Naive B cell (primary cell): Measurements from ENCODE around the gene PPP1R12B. TPM values are rescaled to one million over a fixed set of nuclear protein-coding genes. Genes with fewer than 3 reads are reported as not detected.
"Not testable (repeated sequence)": the region's sequence is repeated elsewhere in the genome, so short reads cannot be mapped to it uniquely, and the experiment has no call there.

Experiments used
- ATAC-seq, 2 donors: fragments of 150-1000 bp; cut with Tn5 transposase; 2 replicates each; pipeline ENCODE4 v1.10.0; 2021; ENCODE audit warnings: low read depth in 2 of 2, mild to moderate bottlenecking in 2 of 2, moderate library complexity in 2 of 2
- DNase-seq: peaks from one replicate; pipeline ENCODE4 v3.0.0; 2022
- H3K27ac Mint-ChIP-seq, 6 donors: one replicate each; pipeline ENCODE4 v1.8.0; 2020 to 2022; ENCODE audit warnings: mild to moderate bottlenecking in 6 of 6, mixed read lengths in 6 of 6, moderate library complexity in 5 of 6, inconsistent platforms in 2 of 6
- H3K27me3 Mint-ChIP-seq, 3 donors: one replicate each; pipeline ENCODE4 v1.8.0; 2021 to 2022; ENCODE audit warnings: mixed read lengths in 3 of 3, mild to moderate bottlenecking in 1 of 3
- H3K36me3 Mint-ChIP-seq, 2 donors: one replicate each; pipeline ENCODE4 v1.8.0; 2020 to 2022; ENCODE audit warnings: mixed read lengths in 2 of 2, inconsistent platforms in 1 of 2, mild to moderate bottlenecking in 1 of 2
- H3K4me1 Mint-ChIP-seq, 3 donors: one replicate each; pipeline ENCODE4 v1.8.0; 2020 to 2022; ENCODE audit warnings: mixed read lengths in 3 of 3, inconsistent platforms in 1 of 3, mild to moderate bottlenecking in 1 of 3, moderate library complexity in 1 of 3
- H3K4me3 Mint-ChIP-seq, 8 donors: one replicate each; pipeline ENCODE4 v1.8.0; 2020 to 2022; ENCODE audit warnings: mild to moderate bottlenecking in 8 of 8, mixed read lengths in 8 of 8, moderate library complexity in 8 of 8, inconsistent platforms in 2 of 8
- H3K9me3 Mint-ChIP-seq, 7 donors: one replicate each; pipeline ENCODE4 v1.8.0; 2020 to 2022; ENCODE audit warnings: mixed read lengths in 7 of 7, mild to moderate bottlenecking in 5 of 7, inconsistent platforms in 2 of 7, moderate library complexity in 1 of 7
- polyA plus RNA-seq, 6 donors: library from polyadenylated mRNA; unstranded; fragments of 300-500 nt; fragmentation: Illumina TruSeq; gene quantifications; one replicate each; pipeline ENCODE4 v1.2.3, GENCODE V29; 2021; ENCODE audit warnings: low read depth in 6 of 6

PPP1R12B gene
- polyA plus RNA-seq, 6 donors from 2014 or later: 2.3 to 13.5 (median 6.6) TPM; not detected in 1

DNA sequence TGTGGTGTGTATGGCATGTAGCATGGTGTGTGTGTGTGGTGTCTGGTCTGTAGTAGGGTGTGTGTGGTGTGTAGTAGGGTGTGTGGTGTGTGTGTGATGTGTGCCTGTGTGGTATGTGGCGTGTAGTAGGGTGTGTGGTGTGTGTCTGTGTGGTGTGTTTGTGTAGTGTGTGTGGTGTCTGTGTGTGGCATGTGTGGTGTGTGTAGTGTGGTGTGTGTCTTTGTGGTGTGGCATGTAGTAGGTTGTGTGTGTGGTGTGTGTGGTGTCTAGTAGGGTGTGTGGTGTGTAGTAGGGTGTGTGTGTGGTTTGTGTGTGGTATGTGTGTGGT lies 276.2 kb downstream of the PPP1R12B start:
- Mint-ChIP-seq H3K36me3 (no peaks in the 10 kb centered on the region), H3K4me1 (peaks cover 31 to 43% (median 37%) of the 10 kb centered on the region in 3 donors), H3K27ac (no peak overlapping the region), H3K9me3 (no peaks in the 10 kb centered on the region), H3K4me3 (no peak overlapping the region), H3K27me3 (peaks cover under 1 to 13% (median 7%) of the 10 kb centered on the region in 3 donors)
- DNase-seq (no peak), ATAC-seq (no peak)

- Mint-ChIP-seq H3K27me3 (peaks cover 6 to 12% (median 8%) of the 10 kb centered on the region in 3 donors), H3K4me1 (peaks cover 37 to 52% (median 45%) of the 10 kb centered on the region in 3 donors), H3K9me3 (no peaks in the 10 kb centered on the region), H3K36me3 (no peaks in the 10 kb centered on the region), H3K27ac (peak overlapping the region in 1 of 6 donors; percentile 82), H3K4me3 (peak overlapping the region in 2 of 8 donors; percentile 8 to 48)
- ATAC-seq (peak; percentile 61 to 63), DNase-seq (peak; percentile 55)
Observed at GRCh38 chr1:202625416-202626360, 277.2 kb downstream of the PPP1R12B start.

GRCh38 chr1:202627036-202627435 lies 278.5 kb downstream of the PPP1R12B start:
- Mint-ChIP-seq H3K4me3 (peak overlapping the region in 7 of 8 donors; percentile 29 to 82 (median 66)), H3K27me3 (peaks cover 3 to 22% (median 13%) of the 10 kb centered on the region in 3 donors), H3K27ac (peak overlapping the region in 2 of 6 donors; percentile 69 to 86), H3K4me1 (peaks cover 48 to 66% (median 59%) of the 10 kb centered on the region in 3 donors)
- ATAC-seq (peak; percentile 36 to 42), DNase-seq (peak; percentile 36)
- not testable (repeated sequence) for H3K36me3 Mint-ChIP-seq, H3K9me3 Mint-ChIP-seq

GRCh38 chr1:202627841-202628565 lies 279.5 kb downstream of the PPP1R12B start:
- Mint-ChIP-seq H3K9me3 (no peaks in the 10 kb centered on the region), H3K4me1 (peaks cover 51 to 68% (median 61%) of the 10 kb centered on the region in 3 donors), H3K4me3 (peak overlapping the region in 5 of 8 donors; percentile 24 to 83 (median 56)), H3K27me3 (peaks cover 13 to 31% (median 23%) of the 10 kb centered on the region in 3 donors), H3K36me3 (no peaks in the 10 kb centered on the region), H3K27ac (peak overlapping the region in 1 of 6 donors; percentile 44)
- ATAC-seq (no peak), DNase-seq (no peak)

- Mint-ChIP-seq H3K27me3 (peaks cover 17 to 39% (median 28%) of the 10 kb centered on the region in 3 donors), H3K4me3 (peak overlapping the region; percentile 1 to 83 (median 66)), H3K36me3 (no peaks in the 10 kb centered on the region), H3K27ac (peak overlapping the region; percentile 1 to 73 (median 38)), H3K4me1 (peaks cover 51 to 68% (median 61%) of the 10 kb centered on the region in 3 donors), H3K9me3 (no peaks in the 10 kb centered on the region)
- ATAC-seq (peak in 1 of 2 donors; percentile 1), DNase-seq (no peak)
Observed at GRCh38 chr1:202628646-202629215, 280.2 kb downstream of the PPP1R12B start.

- Mint-ChIP-seq H3K27me3 (peaks cover 21 to 41% (median 29%) of the 10 kb centered on the region in 3 donors), H3K27ac (peak overlapping the region; percentile 1 to 73 (median 38)), H3K4me1 (peaks cover 51 to 68% (median 61%) of the 10 kb centered on the region in 3 donors), H3K4me3 (peak overlapping the region; percentile 1 to 83 (median 66))
- peak; percentile 84 to 85 for ATAC-seq
- not testable (repeated sequence) for H3K9me3 Mint-ChIP-seq, H3K36me3 Mint-ChIP-seq
- DNase-seq: peak; percentile 66
Observed at GRCh38 chr1:202629257-202629811, 280.8 kb downstream of the PPP1R12B start.

DNA sequence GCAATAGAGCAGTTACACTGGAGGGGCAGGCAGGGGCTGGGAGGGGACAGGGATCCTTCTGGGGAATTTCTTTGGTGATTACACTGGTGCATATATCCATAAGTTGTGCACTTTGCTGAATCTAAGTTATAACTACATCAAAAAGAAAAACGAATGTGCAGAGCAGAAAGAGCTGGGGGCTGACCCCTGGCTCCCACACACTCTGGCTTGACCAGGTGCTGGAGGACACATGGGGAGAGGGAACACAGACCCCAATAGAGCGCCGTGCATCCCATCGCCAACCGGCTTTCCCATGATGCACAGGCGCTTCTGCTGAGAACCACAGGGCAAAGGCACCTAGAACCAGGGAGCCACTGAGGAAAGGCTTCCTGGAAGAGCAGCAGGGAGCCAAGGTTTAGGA lies 281.6 kb downstream of the PPP1R12B start:
- not testable (repeated sequence) for DNase-seq, H3K9me3 Mint-ChIP-seq, H3K36me3 Mint-ChIP-seq, ATAC-seq
- H3K4me3 Mint-ChIP-seq: peak overlapping the region in 5 of 8 donors; percentile 3 to 83 (median 59)
- H3K4me1 Mint-ChIP-seq: peaks cover 51 to 68% (median 61%) of the 10 kb centered on the region in 3 donors
- H3K27me3 Mint-ChIP-seq: peaks cover 26 to 49% (median 37%) of the 10 kb centered on the region in 3 donors
- peak overlapping the region in 1 of 6 donors; percentile 15 for H3K27ac Mint-ChIP-seq

- peaks cover 48 to 67% (median 58%) of the 10 kb centered on the region in 3 donors for H3K4me1 Mint-ChIP-seq
- ATAC-seq: no peak
- no peaks in the 10 kb centered on the region for H3K36me3 Mint-ChIP-seq
- H3K9me3 Mint-ChIP-seq: no peaks in the 10 kb centered on the region
- H3K27ac Mint-ChIP-seq: no peak overlapping the region
- peaks cover 31 to 53% (median 41%) of the 10 kb centered on the region in 3 donors for H3K27me3 Mint-ChIP-seq
- peak overlapping the region in 2 of 8 donors; percentile 29 to 38 for H3K4me3 Mint-ChIP-seq
- DNase-seq: no peak
Observed at GRCh38 chr1:202630541-202630940, 282.0 kb downstream of the PPP1R12B start.

DNA sequence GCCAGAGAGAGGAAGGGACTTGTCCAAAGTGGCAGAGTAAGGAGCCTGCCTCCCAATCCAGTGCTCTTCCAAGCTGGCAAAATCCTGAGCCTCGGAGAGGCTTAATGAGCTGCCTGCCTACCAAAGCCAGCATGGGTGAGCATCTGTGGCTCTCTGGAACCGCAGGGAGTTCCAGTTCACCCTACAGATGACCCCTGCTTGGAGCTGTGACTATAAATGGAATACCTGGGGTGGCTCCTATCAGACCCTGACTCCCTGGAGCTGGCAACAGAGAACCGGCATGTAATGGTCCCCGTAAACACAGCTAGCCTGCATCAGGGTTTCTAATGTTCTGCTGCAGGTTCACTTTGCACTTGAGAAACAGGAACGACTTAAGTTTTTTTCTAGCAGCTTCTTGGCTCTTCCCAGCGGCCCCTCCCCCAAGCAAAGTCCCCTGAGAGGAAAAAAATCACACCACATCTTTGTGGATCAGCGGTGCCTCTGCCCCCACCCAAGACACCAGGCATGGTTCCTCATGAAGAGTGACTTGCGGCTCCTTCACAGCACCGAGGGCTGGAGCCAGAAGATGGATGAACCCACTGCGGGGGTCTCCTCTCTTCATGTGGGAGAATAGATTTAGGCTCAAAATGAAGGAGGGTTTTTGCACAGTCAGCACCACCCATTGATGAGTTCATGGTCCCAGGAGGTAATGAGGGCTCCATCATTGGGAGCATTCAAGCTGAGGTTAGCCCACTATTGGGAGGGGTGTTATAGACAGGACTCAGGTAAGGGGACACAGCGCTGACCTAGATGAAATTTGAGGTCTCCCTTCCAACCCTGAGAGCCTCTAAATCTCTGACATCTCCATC lies 282.8 kb downstream of the PPP1R12B start:
- H3K4me1 Mint-ChIP-seq: peaks cover 45 to 59% (median 55%) of the 10 kb centered on the region in 3 donors
- peaks cover 38 to 60% (median 49%) of the 10 kb centered on the region in 3 donors for H3K27me3 Mint-ChIP-seq

DNA sequence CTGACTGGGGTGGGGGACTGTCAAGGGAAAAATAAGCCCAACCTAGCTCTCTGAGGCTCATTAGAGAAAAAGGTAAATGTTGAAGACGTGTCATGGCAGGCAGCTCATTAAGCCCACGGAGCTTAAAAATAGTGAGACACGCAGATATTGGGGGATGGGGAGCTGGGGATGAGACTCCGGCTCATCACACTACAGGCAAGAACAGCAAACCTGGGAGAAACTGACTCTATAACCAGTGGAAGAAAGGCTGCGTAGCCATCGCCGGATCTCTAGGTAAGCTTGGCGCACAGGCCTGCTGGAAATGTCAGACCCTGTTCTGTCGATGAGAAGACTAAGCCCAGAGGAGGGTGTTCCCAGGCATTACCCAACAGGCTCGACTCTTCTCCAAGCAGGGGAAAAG lies 283.7 kb downstream of the PPP1R12B start:
- DNase-seq (no peak), ATAC-seq (no peak)
- no peak overlapping the region for H3K27ac Mint-ChIP-seq
- H3K9me3 Mint-ChIP-seq: no peaks in the 10 kb centered on the region
- peak overlapping the region in 1 of 8 donors; percentile 4 for H3K4me3 Mint-ChIP-seq
- H3K4me1 Mint-ChIP-seq: peaks cover 38 to 51% (median 49%) of the 10 kb centered on the region in 3 donors
- peaks cover 42 to 69% (median 51%) of the 10 kb centered on the region in 3 donors for H3K27me3 Mint-ChIP-seq
- H3K36me3 Mint-ChIP-seq: no peaks in the 10 kb centered on the region

More for the DNA sequence above, 282.8 kb downstream of the PPP1R12B start:
- Mint-ChIP-seq H3K36me3 (no peaks in the 10 kb centered on the region), H3K27ac (peak overlapping the region in 3 of 6 donors; percentile 22 to 76 (median 24)), H3K4me3 (peak overlapping the region in 5 of 8 donors; percentile 32 to 60 (median 41)), H3K9me3 (no peaks in the 10 kb centered on the region)
- ATAC-seq (no peak), DNase-seq (no peak)

DNA sequence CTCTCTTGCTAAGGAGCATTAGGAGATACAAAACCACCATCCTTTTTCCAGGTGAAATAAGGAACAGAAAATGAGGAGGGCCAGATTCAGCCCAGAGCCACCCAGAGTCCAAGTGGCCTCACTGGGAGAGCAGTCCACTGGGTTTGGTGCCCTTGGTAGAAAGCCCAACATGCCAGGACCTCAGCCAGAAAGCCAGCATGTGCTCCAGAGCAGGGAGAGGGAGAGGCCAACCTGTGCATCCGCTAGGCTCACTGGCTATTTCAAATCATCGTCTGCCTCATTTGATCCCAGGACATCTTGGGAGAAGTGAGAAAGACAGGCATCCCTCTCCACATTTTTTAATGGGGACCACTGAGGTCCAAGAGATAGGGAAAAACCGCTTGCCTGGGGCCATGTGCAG lies 287.7 kb downstream of the PPP1R12B start:
- DNase-seq, ATAC-seq, H3K36me3 Mint-ChIP-seq, H3K9me3 Mint-ChIP-seq, H3K4me3 Mint-ChIP-seq: not testable (repeated sequence)
- H3K27me3 Mint-ChIP-seq: peaks cover 68 to 94% (median 84%) of the 10 kb centered on the region in 3 donors
- H3K27ac Mint-ChIP-seq: peak overlapping the region in 1 of 6 donors; percentile 42
- peaks cover 12 to 16% (median 14%) of the 10 kb centered on the region in 3 donors for H3K4me1 Mint-ChIP-seq
